ENCODE measurements around the gene SMIM10L2A.

DNA sequence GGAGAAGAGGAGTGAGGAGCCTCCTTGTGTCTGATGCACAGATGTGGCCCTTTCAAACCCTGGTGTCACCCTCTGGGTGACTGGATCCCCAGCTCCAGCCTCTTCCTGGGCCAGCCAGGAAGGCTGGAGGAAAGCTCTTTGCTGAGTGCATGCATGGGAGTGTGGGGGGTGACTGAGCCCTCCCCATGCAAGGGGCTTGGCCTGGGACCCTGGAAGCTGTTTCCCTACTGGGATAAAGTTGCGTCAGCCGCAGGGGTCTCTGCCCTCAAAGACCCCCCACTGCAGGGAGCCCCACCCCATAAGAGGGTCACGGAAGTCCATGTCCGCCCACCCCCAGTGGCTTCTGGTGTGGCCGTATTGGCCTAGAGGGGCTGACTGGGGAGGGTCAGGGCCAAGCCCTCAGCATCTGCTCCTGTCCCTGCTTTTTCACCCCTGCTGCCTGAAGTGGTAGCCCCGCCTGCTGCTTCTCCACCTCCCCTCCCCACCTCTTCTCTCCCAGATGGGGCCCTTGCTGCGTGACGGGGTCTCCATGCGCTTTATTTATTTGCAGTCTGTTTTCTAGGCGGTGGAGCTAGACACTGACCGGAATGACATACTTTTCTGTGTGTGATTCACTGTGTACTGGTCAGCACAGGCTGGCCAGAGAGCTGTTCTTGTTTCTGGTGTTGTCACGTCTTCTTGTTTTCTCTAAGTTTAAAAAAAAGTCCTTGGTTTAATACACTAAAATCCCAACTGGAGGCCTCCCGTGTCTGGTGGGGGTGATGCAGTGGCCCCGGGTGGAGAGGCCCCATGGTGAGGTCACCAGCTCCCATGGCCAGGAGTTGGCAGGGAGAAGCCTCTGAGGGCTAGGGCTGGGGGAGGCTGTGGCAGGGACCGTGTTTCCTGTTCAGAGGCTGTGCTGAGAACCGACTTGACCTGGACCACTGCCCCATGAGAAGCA lies 3.6 kb downstream of the SMIM10L2A start:
- no peak for TF ChIP-seq EP300 (IDR thresholded peaks at IDR 0.05)
- no peak for TF ChIP-seq POLR2A (IDR thresholded peaks at IDR 0.05)
- TF ChIP-seq, protein P1, sequence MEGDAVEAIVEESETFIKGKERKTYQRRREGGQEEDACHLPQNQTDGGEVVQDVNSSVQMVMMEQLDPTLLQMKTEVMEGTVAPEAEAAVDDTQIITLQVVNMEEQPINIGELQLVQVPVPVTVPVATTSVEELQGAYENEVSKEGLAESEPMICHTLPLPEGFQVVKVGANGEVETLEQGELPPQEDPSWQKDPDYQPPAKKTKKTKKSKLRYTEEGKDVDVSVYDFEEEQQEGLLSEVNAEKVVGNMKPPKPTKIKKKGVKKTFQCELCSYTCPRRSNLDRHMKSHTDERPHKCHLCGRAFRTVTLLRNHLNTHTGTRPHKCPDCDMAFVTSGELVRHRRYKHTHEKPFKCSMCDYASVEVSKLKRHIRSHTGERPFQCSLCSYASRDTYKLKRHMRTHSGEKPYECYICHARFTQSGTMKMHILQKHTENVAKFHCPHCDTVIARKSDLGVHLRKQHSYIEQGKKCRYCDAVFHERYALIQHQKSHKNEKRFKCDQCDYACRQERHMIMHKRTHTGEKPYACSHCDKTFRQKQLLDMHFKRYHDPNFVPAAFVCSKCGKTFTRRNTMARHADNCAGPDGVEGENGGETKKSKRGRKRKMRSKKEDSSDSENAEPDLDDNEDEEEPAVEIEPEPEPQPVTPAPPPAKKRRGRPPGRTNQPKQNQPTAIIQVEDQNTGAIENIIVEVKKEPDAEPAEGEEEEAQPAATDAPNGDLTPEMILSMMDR (IDR thresholded peaks at IDR 0.05), result no peak
- no peak for TF ChIP-seq POLR2AphosphoS5 (IDR thresholded peaks at IDR 0.05)
